Vagina (tissue), 2 donors: ENCODE data around the gene TMEM63B.

ENCODE experiments used
- CTCF ChIP-seq, 3 experiments: fragments of 450-650 bp in 2 of 3; fragments of 200-600 bp in 1 of 3; sonication (generic) in 1 of 3; IDR thresholded peaks; one replicate each; pipeline ENCODE4 v1.5.1; 2017 to 2019; ENCODE audit warnings: antibody characterized with exemption in 3 of 3, mild to moderate bottlenecking in 2 of 3, moderate library complexity in 2 of 3
- POLR2AphosphoS5 ChIP-seq, 2 donors: sonication (generic); formaldehyde crosslinking; IDR thresholded peaks; one replicate each; pipeline ENCODE4 v1.9.0; 2017; ENCODE audit warnings: antibody characterized with exemption in 2 of 2, mild to moderate bottlenecking in 2 of 2, low read depth in 1 of 2; ENCODE audit not compliant: insufficient read depth in 1 of 2

- TF ChIP-seq CTCF (IDR thresholded peaks at IDR 0.05) (no peak), POLR2AphosphoS5 (IDR thresholded peaks at IDR 0.05; ENCODE audit: insufficient read depth in 1 of 2, low read depth in 1 of 2) (no peak)
Measured at GRCh38 chr6:44143731-44144130, 16.4 kb downstream of the TMEM63B start.
